DND-41 (cell line): Measurements from ENCODE around the gene COL13A1.

Experiments used
- EZH2 ChIP-seq: IDR thresholded peaks from 3 replicates; pipeline ENCODE4 v1.6.1; 2012; ENCODE audit warnings: borderline replicate concordance, low read depth, mild to moderate bottlenecking, moderate library complexity, low read length, inconsistent platforms; ENCODE audit not compliant: severe bottlenecking
- TF ChIP-seq, protein P1 (sequence below): IDR thresholded peaks from 2 replicates; pipeline ENCODE4 v1.5.1; 2012; ENCODE audit warnings: borderline replicate concordance, low read length, moderate library complexity, mild to moderate bottlenecking; ENCODE audit not compliant: poor library complexity, severe bottlenecking; ENCODE audit errors: extremely low read depth

DNA sequence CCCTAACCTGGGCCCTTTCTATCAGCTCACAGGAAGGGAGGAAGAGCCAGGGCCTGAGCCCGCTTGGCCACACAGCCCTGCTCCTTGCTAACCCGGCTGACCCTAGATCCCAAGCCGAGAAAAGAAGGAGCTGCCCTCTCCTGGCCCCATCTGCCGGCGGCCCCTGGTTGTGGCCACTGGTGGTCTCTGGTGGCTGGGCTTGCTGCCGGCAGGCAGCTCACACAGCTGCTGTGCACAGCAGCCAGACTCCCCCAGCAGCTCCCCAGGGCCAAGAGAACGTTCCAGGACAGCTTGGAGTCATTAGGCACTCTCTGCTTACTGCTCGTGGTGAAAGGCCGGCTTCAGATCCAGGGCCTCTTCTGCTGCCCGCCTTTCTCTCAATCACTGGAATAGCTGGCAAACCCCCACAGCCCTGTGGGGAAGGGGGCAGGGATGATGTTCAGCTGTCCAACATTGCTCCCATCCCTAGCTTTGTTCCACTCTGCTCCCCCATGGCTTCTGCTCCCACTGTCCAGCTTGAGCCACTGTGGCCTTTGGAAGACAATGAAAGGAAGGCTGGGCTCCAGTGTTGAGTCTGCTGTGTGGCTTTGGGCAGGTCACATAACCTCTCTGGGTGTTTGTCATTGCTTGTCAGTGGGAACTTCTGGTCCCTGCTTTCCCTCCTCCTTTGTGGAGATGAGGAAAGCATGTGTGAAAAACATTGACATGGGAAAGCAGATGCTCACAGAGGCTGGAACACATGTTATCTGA, 35.4 kb upstream of the COL13A1 start:
- no peak for TF ChIP-seq EZH2
- TF ChIP-seq, protein P1, sequence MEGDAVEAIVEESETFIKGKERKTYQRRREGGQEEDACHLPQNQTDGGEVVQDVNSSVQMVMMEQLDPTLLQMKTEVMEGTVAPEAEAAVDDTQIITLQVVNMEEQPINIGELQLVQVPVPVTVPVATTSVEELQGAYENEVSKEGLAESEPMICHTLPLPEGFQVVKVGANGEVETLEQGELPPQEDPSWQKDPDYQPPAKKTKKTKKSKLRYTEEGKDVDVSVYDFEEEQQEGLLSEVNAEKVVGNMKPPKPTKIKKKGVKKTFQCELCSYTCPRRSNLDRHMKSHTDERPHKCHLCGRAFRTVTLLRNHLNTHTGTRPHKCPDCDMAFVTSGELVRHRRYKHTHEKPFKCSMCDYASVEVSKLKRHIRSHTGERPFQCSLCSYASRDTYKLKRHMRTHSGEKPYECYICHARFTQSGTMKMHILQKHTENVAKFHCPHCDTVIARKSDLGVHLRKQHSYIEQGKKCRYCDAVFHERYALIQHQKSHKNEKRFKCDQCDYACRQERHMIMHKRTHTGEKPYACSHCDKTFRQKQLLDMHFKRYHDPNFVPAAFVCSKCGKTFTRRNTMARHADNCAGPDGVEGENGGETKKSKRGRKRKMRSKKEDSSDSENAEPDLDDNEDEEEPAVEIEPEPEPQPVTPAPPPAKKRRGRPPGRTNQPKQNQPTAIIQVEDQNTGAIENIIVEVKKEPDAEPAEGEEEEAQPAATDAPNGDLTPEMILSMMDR, result no peak
